ENCODE results near the gene CKS1B.

GRCh38 chr1:155018617-155019348, 44.3 kb downstream of the CKS1B start:
- TF ChIP-seq TAF1 (conservative IDR thresholded peaks at IDR 0.05) (no peak), CTCF (IDR thresholded peaks at IDR 0.05; ENCODE audit: low read depth, low read length, missing input control) (no peak), JUND (IDR thresholded peaks at IDR 0.05) (no peak), HNF4G (IDR thresholded peaks at IDR 0.05) (no peak), FOXA1 (IDR thresholded peaks at IDR 0.05) (no peak), NR2F2 (IDR thresholded peaks at IDR 0.05) (no peak), RAD21 (IDR thresholded peaks at IDR 0.05) (no peak), GABPA (IDR thresholded peaks at IDR 0.05 in 1 of 2, conservative IDR thresholded peaks at IDR 0.05 in 1 of 2) (no peak)
